AG09319 (cell line): ENCODE measurements around the gene OSBP2.

ENCODE experiments used
- DNase-seq: peaks from one replicate; pipeline ENCODE4 v3.0.0-alpha.2; 2010; ENCODE audit warnings: low read depth; ENCODE audit errors: extremely low read depth
- CTCF ChIP-seq: IDR thresholded peaks from 2 replicates; pipeline ENCODE4 v1.5.1; 2011; ENCODE audit warnings: low read depth, mild to moderate bottlenecking, inconsistent platforms, low read length, moderate library complexity

OSBP2 gene

GRCh38 chr22:30816413-30816812 is 121.7 kb downstream of the OSBP2 start:
- no peak for TF ChIP-seq CTCF
- DNase-seq = no peak

GRCh38 chr22:30821381-30821780 is 126.7 kb downstream of the OSBP2 start:
- TF ChIP-seq CTCF = no peak
- no peak for DNase-seq

- no peak for TF ChIP-seq CTCF
- DNase-seq = no peak
Observed at GRCh38 chr22:30821863-30822215, 127.2 kb downstream of the OSBP2 start.

GRCh38 chr22:30822216-30823014 is 127.7 kb downstream of the OSBP2 start:
- no peak for TF ChIP-seq CTCF
- DNase-seq = no peak

GRCh38 chr22:30823015-30823370 is 128.3 kb downstream of the OSBP2 start:
- TF ChIP-seq CTCF = no peak
- DNase-seq = no peak

GRCh38 chr22:30824096-30824495 is 129.4 kb downstream of the OSBP2 start:
- no peak for TF ChIP-seq CTCF
- DNase-seq = no peak

GRCh38 chr22:30824711-30825110 is 130.0 kb downstream of the OSBP2 start:
- TF ChIP-seq CTCF = no peak
- DNase-seq = no peak
